Measurements from ENCODE around the gene UACA. TPM values are rescaled to one million over a fixed set of nuclear protein-coding genes. Genes with fewer than 3 reads are reported as not detected.

UACA gene
- total and polyA plus RNA-seq, 2 of the 8 experiments (the other 6 are each of a cell fraction or from before 2014, with no cell fraction given): 28.6 to 38.9 TPM

GRCh38 chr15:70627322-70627721, 136.0 kb downstream of the UACA start (continued):
- no peak for TF ChIP-seq CTBP2 (IDR thresholded peaks at IDR 0.05; ENCODE audit: borderline replicate concordance, insufficient read depth, insufficient read length, low read length)
